GM19372 (cell line): ENCODE results near the gene GNB2.
"Not testable (repeated sequence)": the region's sequence is repeated elsewhere in the genome, so short reads cannot be mapped to it uniquely, and the experiment has no call there.

Experiments
- ATAC-seq: cut with Tn5 transposase; IDR thresholded peaks from one replicate; pipeline ENCODE4 v1.9.1; 2021; ENCODE audit warnings: mild to moderate bottlenecking, low read depth, moderate library complexity; ENCODE audit not compliant: unreplicated experiment

Gene GNB2

DNA sequence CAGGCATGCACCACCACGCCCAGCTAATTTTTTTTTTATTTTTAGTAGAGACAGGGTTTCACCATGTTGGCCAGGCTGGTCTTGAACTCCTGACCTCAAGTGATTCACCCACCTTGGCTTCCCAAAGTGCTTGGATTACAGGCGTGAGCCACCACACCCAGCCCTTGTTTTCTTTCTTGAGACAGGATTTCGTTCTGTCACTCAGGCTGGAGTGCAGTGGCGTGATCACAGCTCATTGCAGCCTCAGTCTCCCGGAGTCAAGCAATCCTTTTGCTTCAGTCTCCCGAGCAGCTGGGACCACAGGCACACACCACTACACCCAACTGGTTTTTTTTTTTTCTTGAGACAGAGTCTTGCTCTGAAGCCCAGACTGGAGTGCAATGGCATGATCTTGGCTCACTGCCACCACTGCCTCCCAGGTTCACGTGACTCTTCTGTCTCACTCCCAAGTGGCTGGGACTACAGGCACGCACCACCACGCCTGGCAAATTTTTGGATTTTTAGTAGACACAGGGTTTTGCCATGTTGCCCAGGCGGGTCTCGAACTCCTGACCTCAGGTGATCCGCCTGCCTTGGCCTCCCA, 11.3 kb upstream of the GNB2 start:
- not testable (repeated sequence) for ATAC-seq

DNA sequence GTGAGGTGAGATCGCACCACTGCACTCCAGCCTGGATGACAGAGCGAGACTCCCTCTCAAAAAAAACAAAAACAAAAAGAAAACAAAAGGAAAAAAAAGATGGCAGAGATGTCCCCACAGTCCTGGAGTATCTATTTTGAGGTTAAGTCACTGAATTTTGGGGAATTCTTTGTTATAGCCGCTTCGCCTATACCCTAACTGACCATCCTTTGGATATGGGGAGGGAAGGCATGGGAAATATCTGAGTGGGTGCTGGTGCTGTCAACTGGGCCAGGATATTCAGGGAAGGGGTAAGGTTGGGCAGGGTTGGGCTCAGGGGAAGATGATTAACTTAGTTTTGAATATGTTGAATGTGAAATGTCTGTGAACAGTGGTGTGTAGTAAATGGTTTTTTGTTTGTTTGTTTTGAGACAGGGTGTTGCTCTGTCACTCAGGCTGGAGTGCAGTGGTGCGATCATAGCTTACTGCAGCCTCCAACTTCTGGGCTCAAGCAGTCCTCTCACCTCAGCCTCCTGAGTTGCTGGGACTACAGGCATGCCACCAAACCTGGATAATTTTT, 8.3 kb upstream of the GNB2 start:
- ATAC-seq: no peak

DNA sequence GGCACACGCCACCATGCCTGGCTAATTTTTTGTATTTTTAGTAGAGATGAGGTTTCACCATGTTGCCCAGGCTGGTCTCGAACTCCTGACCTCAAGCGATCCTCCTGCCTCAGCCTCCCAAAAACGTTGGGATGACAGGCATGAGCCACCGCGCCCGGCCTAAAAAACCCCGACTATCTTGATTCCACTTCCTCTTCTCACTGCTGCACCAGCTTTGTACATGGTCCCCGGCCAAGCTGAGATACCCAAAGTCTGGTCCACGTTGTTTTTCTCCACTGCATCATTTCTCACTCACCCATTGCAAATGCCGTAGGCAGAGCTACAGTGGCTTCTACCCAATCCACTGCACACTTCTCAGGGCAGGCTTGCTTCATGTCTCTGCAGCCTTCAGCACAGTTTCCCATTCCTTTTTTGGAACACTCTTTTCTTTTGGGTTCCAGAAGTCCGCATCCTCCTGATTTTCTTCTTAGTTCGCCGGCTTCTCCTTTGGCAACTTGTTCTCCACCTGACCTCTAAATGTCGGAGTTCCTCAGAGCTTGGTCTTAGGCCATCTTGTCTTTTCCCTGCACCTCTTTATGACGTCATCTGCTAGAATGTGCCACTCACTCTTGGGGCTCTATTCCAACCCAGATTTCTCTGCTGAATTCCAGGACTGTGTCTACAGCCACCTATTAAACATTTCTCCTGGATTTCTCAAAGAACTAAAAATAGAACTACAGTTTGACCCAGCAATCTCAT, 6.0 kb upstream of the GNB2 start:
- no peak for ATAC-seq

DNA sequence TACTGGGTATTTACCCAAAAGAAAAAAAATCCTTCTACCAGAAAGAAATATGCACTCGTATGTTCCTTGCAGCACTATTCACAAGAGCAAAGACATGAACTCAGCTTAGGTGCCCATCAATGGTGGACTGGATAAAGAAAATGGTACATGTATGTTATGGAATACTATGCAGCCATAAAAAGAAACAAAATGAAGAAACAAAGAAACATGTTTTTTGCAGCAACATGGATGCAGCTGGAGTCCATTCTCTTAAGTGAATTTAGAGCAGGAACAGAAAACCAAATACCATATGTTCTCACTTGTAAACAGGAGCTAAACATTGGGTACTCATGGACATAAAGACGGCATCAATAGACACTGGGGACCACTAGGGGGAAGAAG, 5.5 kb upstream of the GNB2 start:
- no peak for ATAC-seq

DNA sequence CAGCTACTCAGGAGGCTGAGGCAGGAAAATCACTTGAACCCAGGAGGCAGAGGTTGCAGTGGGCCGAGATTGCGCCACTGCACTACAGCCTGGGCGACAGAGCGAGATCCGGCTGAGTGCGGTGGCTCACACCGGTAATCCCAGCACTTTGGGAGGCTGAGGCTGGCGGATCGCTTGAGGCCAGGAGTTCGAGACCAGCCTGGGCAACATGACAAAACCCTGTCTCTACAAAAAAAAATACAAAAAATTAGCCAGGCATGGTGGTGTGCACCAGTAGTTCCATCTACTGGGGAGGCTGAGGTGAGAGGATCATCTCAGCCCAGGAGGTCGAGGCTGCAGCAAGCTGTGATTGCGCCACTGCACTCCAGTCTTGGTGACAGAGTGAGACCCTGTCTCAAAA, 4.4 kb upstream of the GNB2 start:
- ATAC-seq: not testable (repeated sequence)

DNA sequence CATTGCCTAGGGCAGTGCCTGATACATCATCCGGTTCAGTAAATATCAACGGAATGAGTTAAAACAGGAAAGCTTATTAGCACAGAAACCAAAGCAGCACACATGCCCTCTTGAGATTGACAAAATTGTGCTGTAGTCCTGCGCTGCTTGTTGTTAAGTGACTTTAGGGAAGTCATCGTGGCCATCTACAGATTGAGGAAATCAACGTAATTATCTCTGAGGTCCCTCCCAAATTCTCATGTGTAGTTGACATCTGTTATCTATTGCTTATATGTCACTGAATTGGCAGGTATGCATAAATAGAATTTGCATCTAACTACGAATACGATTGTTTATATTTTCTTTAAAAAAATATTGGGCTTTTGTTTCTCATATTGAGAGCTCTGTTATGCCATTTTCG, 3.5 kb upstream of the GNB2 start:
- no peak for ATAC-seq

DNA sequence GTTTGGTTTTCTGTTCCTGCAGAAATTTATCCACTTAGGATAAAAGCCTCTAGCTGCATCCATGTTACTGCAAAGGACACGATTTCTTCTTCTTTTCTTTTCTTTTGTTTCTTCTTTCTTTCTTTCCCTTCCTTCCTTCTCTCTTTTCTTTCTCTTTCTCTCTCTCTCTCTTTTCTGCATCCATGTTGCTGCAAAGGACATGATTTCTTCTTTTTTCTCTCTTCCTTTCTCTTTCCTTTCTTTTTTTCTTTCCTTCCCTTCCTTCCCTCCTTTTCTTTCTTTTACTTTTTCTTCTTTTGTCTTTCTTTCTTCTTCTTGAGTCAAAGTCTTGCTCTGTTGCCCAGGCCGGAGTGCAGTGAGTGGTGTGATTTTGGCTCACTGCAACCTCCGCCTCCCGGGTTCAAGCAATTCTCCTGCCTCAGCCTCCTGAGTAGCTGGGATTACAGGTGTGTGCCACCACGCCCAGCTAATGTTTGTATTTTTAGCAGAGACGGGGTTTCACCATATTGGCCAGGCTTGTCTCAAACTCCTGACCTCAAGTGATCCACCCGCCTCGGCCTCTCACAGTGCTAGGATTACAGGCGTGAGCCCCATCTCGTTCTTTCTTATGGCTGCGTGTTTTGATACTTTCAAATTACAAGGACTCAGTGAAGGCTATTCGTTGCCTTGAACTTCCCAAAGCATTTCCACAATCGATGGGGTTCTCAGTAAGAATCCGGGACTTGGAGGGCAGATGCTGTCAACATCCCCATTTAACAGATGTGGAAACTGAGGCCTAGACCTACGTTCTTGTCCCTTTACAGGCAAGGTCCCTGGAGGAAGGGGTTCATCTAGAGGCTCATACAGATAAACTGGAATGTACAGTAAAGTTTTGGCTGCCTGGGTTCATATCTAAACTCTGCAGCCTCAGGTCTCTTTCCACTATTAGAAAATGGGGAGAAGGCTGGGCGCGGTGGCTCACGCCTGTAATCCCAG, 1.9 kb upstream of the GNB2 start:
- ATAC-seq: no peak

DNA sequence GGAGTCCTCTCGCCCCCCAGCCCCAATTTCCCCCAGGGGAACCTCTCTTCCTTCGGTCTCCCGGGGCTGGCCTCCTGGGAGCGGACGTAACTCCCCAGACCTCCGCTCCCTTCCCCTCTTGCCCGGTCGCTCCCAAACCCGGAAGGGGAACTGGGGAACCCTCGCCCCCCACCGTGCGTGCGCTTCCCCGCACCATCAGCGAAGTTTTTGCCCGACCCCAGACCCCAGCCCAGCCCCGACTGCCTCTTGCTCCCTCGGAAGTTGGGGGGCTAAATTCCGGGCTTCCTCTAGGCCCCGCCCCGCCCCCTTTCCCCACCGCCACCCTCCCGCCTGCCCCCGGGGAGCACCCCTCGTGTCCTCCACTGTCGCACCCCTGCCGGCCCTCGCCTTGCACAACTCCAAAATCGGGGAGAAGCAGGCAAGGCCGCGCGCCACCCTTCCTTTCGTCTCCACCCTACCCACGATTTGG, 436 bp downstream of the GNB2 start:
- ATAC-seq: no peak

DNA sequence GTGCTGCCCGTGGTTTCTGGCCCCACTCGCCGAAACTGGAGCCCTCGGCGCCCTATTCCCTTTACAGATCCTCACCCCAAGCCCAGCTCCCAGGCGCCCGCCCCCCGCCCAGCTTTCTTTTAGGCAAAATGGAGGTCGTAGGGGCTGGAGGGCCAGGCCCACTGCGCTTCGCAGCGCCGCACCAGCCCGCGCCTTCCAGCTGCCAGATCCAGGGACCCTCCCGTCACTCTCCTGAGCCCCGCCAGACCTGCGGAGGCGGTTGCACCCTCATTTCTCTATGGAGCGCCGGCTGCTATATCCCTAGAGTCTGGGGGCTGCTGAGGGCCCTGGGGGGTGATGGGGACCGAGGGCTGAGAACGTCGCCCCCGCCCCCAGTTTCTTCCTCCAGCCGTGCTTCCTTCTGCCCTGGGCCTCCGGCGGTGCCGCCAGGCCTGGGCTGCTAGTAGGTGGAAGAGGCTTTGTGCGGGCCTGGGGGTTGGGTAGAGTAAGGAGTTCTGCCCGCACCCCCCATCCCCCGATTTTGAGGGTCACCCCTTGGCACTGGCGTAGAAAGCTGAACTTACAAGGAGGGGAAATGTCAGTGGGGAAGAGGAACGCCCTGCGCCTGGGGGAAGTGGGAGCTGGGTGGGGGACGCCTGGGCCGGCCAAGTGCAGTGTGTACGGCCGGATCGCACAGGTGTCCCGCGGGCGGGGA, 1.0 kb downstream of the GNB2 start:
- ATAC-seq: no peak

DNA sequence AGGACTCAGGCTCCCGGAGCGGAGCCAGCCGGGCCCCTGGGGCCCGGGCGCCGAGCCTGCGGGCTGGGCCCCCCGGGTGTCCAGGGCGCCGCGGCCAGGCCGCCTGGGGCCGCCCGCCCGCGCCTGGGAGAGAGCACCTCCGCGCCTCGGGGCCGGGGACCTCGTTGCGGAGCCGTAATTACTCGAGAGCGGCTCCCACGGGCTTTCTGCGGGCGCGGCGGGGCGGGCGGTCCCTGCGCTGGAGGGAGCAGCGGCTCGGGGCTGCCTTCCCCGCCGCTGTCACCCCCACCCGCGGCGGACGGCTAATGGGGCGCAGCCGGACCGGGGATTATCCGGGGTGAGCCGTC, 1.5 kb downstream of the GNB2 start:
- ATAC-seq: no peak

DNA sequence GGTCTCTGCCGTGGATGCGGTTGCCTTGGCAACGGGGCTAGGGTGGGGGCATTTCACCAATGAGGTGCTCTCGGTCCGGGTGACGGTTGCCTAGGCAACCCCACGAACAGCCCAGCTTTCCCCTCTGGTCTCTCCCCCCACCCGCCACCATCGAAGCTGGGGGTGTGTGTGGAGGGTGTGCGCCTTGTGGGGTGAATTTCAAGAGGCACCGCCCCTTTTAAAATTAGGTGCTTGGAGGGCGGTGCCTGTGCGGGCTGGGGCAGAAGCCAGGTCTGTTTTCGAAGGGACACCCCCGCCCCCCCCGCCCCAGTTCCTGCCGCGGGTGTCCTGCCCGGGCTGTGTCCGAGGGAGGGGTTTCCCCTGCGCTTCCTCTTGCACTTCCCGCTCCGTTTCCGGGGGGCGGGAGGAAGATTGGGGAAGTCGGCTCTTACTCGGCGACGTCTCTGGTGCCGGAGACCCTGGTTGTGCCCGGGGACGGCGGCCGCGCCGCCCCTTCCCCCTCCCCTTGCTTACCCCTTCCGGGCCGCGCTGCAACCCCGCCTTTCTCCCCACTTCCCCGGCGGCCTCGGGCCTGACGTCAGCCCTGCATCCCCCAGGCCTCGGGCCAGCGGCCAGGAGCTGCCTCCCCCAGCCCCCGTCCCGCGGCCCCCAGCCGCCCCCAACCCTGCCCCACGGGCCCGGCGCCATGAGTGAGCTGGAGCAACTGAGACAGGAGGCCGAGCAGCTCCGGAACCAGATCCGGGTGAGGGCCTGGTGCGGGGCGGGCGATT, 2.2 kb downstream of the GNB2 start:
- no peak for ATAC-seq

DNA sequence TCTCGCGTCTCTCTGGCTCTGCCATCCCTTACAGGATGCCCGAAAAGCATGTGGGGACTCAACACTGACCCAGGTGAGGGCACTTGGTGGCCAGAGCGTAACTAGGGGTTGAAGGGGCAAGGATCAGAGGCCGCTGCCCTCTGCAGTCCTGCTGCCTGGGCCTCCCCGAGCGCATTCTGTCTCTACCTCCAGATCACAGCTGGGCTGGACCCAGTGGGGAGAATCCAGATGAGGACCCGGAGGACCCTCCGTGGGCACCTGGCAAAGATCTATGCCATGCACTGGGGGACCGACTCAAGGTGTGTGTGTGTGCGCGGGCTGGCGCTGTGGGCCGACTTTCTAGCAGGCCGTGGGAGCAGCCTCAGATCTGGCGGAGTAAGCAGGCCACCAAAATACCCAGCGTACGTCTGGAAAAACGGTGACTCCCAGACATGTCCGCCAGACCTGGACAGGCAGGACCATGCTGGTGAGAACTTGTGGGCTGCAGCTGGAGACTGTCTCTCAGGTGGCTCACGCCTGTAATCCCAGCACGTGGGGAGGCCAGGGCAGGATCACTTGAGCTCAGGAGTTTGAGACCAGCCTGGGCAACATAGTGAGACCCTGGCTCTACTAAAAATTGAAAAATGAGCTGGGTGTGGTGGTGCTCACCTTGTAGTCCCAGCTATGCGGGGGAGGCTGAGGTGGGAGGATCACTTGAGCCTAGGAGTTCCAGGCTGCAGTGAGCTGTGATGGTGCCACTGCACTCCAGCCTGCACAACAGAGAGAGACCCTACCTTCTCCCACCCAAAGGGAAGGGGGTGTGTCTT, 3.2 kb downstream of the GNB2 start:
- ATAC-seq: no peak

DNA sequence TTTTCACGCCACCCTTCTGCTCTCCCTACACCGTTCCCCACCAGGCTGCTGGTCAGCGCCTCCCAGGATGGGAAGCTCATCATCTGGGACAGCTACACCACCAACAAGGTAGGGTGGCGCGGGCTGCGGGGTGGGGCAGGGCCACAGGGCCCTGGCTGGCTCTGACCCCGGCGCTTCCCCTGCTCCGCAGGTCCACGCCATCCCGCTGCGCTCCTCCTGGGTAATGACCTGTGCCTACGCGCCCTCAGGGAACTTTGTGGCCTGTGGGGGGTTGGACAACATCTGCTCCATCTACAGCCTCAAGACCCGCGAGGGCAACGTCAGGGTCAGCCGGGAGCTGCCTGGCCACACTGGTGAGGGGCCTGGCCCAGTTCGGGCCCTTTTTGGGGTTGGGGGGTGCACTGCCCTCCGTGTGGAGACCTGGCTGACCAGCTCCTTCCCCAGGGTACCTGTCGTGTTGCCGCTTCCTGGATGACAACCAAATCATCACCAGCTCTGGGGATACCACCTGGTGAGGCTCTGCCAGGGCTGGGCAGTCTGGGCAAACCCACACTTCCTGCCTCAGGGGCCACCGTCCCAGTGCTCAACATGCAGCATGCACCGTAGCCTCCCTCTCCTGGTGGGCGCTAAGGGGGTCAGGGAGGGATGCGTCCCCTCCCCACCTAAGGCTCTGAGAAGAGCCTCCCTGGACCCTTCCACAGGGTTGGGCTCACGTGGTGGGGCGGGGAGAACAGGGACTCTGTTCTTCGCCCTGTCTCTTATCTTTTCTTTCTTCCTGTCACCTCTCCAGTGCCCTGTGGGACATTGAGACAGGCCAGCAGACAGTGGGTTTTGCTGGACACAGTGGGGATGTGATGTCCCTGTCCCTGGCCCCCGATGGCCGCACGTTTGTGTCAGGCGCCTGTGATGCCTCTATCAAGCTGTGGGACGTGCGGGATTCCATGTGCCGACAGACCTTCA, 4.0 kb downstream of the GNB2 start:
- ATAC-seq: no peak

DNA sequence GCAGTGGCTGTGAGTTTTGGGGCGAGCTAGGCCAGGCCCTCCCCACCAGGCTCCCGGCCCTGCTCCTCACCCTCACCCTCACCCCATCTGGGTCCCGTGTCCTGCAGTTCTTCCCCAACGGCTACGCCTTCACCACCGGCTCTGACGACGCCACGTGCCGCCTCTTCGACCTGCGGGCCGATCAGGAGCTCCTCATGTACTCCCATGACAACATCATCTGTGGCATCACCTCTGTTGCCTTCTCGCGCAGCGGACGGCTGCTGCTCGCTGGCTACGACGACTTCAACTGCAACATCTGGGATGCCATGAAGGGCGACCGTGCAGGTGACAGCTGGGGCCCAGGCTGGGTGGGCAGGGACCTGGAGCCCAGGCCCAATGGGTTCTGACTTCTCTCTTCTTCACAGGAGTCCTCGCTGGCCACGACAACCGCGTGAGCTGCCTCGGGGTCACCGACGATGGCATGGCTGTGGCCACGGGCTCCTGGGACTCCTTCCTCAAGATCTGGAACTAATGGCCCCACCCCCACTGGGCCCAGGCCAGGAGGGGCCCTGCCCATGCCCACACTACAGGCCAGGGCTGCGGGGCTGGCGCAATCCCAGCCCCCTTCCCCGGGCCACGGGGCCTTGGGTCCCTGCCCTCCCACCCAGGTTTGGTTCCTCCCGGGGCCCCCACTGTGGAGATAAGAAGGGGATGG, 4.9 kb downstream of the GNB2 start:
- no peak for ATAC-seq

DNA sequence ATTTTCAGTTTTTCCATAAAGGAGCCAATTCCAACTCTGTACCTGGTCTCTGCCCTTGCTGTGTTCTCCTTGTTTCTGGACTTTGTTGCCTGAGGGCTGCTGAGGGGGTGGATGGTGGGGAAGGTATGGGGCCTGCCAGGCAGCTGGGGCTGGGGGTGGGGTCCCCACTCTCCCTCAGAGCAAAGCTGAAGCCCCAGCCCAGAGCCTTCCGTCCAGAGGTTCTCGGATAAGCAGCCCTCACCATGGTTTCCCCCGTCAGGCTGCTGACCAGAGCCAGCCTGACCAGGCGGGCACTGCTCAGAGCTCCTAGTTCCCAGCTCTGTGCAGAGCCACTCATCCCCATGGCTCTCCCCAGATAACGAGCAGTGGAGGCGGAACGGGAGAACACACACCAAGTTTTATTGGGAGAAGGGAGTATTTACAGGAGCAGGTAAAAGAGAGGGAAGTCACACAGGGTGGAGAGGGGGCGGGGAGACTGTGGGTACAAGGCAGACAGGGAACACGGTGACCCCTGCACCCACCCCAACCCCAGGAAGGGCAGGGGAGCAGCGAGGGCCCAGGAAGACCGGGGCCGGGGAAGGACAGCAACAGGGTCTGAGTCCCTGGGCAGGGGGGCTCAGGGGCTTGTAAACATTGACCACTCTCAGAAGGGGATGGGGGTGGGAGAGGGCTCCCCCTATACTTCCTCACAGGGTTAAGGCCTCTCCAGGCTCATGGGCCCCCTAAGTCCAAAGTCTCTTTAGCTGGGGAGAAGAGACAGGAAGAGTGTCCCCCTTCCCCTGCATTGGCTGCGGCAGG, 5.8 kb downstream of the GNB2 start:
- ATAC-seq: no peak

DNA sequence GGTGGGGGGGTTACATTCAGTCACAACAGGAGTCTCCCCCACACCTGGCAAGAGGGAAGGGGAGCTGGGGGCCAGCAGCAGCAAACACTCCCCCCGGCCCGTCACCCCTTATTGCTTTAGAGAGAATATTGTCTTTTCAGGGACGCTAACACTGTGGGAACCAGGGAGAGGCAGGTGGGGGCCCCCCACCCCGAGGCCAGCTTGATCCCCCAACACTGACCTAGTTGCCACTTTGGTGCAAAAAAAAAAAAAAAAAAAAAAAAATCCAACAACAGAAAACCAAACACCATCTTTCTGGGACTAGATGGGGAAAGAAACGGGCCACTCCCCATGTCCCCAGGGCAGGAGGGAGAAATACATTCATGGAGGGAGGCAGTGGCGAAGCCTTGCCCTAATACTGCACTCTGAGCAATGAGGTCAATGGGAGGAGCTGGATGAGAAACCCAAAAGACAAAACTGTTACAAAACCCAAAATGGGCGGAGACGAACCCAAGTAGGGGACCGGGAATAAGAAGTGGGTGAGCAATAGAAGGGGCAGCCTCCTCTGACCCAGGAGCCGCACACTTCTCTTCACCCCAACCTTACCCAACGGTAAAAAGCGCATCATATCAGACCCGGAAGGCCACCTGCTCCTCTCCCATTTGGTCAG, 6.5 kb downstream of the GNB2 start:
- no peak for ATAC-seq
